ENCODE results near the gene UNCX. TPM values are rescaled to one million over a fixed set of nuclear protein-coding genes. Genes with fewer than 3 reads are reported as not detected.

UNCX gene
- total RNA-seq, 4 donors from 2014 or later = not detected

DNA sequence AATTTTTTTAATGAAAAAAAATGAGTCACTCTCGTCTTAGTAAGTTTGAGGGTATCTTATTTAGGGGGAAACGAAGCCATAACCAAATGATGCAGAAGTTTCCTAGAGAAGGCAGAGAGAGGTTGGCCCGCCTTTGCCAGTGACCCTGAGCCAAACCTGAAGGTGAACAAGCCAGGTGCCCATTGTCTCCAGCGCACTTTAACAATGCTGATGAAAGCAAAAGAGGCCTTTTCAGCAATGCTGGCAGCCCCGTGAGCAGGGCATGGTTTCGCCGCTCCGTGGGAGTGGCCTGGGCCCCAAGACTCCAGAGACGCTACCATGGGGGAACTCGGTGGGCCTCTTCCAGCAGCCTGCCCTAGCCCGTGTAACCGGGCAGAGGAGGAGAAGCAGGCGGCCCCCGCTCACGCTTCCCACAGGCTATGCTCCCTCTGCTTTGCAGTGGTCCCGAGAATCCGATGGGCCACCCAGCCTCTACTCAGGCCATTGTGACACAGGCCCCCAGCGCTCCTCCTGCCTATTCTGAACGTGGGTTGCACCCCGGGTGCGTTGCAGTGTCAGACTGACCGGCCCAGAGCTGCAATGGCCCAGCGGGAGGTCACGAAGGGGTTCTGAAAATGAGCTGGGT is 14.0 kb upstream of the UNCX start:
- H3K9me3 ChIP-seq = no peaks in the 10 kb centered on the region
- intact Hi-C loops (cut with DNase I) = no loop called here
- H3K36me3 ChIP-seq = no peaks in the 10 kb centered on the region
- H3K27me3 ChIP-seq = peaks cover 0 to 95% (median 17%) of the 10 kb centered on the region in 4 donors
- no peak overlapping the region for H3K4me3 ChIP-seq
- WGBS = 67% methylated on average over 18 of the region's 24 CpGs
- H3K4me1 ChIP-seq = peaks cover 0 to under 1% (median 0%) of the 10 kb centered on the region in 4 donors
- H3K27ac ChIP-seq (replicated peaks in 1 of 4) = no peak overlapping the region
- no peak for DNase-seq (ENCODE audit: extremely low spot score)
- TF ChIP-seq POLR2A (IDR thresholded peaks at IDR 0.05; ENCODE audit: low read depth) (no peak), POLR2AphosphoS5 (IDR thresholded peaks at IDR 0.05) (no peak), EP300 (IDR thresholded peaks at IDR 0.05) (no peak)
- TF ChIP-seq, protein P1, sequence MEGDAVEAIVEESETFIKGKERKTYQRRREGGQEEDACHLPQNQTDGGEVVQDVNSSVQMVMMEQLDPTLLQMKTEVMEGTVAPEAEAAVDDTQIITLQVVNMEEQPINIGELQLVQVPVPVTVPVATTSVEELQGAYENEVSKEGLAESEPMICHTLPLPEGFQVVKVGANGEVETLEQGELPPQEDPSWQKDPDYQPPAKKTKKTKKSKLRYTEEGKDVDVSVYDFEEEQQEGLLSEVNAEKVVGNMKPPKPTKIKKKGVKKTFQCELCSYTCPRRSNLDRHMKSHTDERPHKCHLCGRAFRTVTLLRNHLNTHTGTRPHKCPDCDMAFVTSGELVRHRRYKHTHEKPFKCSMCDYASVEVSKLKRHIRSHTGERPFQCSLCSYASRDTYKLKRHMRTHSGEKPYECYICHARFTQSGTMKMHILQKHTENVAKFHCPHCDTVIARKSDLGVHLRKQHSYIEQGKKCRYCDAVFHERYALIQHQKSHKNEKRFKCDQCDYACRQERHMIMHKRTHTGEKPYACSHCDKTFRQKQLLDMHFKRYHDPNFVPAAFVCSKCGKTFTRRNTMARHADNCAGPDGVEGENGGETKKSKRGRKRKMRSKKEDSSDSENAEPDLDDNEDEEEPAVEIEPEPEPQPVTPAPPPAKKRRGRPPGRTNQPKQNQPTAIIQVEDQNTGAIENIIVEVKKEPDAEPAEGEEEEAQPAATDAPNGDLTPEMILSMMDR (IDR thresholded peaks at IDR 0.05) = no peak

DNA sequence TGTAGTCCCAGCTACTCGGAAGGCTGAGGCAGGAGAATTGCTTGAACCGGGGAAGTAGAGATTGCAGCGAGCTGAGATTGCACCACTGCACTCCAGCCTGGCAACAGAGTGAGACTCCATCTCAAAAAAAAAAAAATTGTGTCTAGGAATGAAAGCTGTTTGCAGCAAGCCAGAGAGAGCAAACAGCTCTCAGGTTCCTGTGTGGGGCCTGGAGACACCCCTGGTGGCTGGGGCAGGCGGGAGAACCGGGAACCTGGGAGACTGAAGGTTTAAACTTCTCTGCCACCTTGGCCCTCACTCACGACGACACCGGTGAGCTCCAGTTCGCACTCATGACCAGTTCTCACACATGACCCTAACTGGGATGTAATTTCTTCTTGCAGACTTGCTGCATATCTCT is 13.2 kb upstream of the UNCX start:
- H3K4me3 ChIP-seq = no peak overlapping the region
- H3K27me3 ChIP-seq = peaks cover 0 to 95% (median 23%) of the 10 kb centered on the region in 4 donors
- DNase-seq (ENCODE audit: extremely low spot score) = no peak
- TF ChIP-seq, protein P1 (IDR thresholded peaks at IDR 0.05) = no peak
- TF ChIP-seq POLR2A (IDR thresholded peaks at IDR 0.05; ENCODE audit: low read depth) = no peak
- TF ChIP-seq POLR2AphosphoS5 (IDR thresholded peaks at IDR 0.05) = no peak
- TF ChIP-seq EP300 (IDR thresholded peaks at IDR 0.05) = no peak
- H3K4me1 ChIP-seq = peaks cover 5 to 9% (median 7%) of the 10 kb centered on the region in 4 donors
- no peak overlapping the region for H3K27ac ChIP-seq (replicated peaks in 1 of 4)
- intact Hi-C loops (cut with DNase I) = no loop called here
- H3K36me3 ChIP-seq = no peaks in the 10 kb centered on the region
- 70% methylated on average over 9 of the region's 9 CpGs for WGBS
- H3K9me3 ChIP-seq = no peaks in the 10 kb centered on the region

DNA sequence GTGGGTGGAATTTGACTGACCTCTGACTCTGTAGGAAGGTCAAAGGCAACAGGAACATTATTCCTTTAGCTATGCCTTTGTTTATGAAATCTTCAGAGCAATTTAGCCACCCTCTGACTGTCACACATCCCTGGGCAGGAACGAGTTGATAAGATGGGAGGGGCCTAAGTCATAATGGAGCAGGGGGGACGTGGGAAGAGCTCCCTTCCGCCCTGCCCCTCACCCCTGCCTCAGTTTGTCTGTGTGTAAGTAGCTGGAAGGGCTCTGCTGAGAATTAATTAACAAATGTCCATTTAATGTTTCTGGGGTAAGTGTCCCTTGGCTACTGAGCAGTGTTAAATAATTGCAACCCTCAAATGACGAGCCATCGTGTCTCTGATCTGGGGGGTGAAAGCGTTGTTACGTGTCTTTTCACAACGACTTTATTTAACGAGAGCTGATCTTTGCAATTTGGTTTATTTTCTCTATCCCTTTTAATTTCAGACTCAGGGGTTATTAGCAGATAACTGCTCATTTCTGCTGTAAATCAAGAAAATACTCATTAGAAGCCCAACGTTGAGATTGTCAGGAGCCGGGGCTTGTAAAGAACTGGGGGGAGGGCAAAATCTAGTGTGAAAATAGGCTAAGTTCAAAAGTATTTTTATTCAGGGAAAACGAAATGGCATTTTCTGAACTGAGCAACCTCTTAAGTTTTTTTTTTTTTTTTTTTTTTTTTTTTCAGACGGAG is 12.5 kb upstream of the UNCX start:
- intact Hi-C loops (cut with DNase I) = loop anchor here (10.0 kb wide), 1 partner anchor 195 kb away; no protein-coding TSS in a partner anchor
- Histone ChIP-seq H3K4me1 (peaks cover 6 to 14% (median 12%) of the 10 kb centered on the region in 4 donors), H3K27ac (replicated peaks in 1 of 4) (no peak overlapping the region), H3K36me3 (no peaks in the 10 kb centered on the region), H3K27me3 (peaks cover 0 to 95% (median 29%) of the 10 kb centered on the region in 4 donors), H3K9me3 (no peaks in the 10 kb centered on the region), H3K4me3 (no peak overlapping the region)
- WGBS = 61% methylated on average over 13 of the region's 13 CpGs
- TF ChIP-seq POLR2A (IDR thresholded peaks at IDR 0.05; ENCODE audit: low read depth) = no peak
- no peak for TF ChIP-seq EP300 (IDR thresholded peaks at IDR 0.05)
- TF ChIP-seq, protein P1 (IDR thresholded peaks at IDR 0.05) = no peak
- TF ChIP-seq POLR2AphosphoS5 (IDR thresholded peaks at IDR 0.05) = no peak
- no peak for DNase-seq (ENCODE audit: extremely low spot score)

DNA sequence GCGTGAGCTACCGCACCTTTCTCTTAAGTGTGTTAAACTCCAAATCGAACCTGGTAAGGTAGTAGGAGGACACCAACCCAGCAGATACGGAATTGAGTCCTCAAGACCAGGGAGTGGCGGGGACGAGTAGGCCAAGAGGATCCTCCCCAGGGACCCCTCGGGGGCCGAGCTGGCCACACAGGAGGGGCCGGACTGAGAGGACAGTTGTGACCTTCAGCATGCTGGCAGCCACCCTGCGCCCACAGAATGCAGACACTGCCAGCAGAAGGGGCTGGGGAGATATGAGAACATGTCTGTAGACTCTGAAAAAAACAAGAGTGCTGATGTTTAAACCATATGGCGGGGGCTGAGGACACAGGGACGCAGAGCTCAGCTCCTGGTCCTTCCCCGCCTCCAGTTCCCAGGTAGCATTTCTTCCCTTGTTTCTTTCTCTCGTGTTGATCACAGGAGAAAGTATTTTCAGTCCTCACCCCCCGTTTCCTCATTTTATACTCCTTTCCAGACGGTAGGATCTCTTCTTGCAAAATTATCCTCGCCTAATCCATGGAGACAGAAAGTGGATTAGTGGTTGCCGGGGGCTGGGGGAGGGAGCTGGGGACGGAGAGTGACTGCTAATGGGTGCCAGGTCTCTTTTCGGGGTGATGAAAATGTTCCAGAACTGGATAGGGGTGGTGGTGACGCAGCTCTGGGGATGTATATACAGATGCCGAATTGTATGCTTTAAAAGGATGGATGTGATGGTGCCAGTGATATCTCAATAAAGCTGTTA is 11.5 kb upstream of the UNCX start:
- Histone ChIP-seq H3K4me3 (no peak overlapping the region), H3K36me3 (no peaks in the 10 kb centered on the region), H3K27ac (replicated peaks in 1 of 4) (no peak overlapping the region), H3K27me3 (peaks cover 0 to 95% (median 37%) of the 10 kb centered on the region in 4 donors), H3K4me1 (peaks cover 6 to 22% (median 18%) of the 10 kb centered on the region in 4 donors), H3K9me3 (no peaks in the 10 kb centered on the region)
- DNase-seq (ENCODE audit: extremely low spot score) = no peak
- no peak for TF ChIP-seq EP300 (IDR thresholded peaks at IDR 0.05)
- TF ChIP-seq POLR2AphosphoS5 (IDR thresholded peaks at IDR 0.05) = no peak
- TF ChIP-seq, protein P1 (IDR thresholded peaks at IDR 0.05) = no peak
- no peak for TF ChIP-seq POLR2A (IDR thresholded peaks at IDR 0.05; ENCODE audit: low read depth)
- intact Hi-C loops (cut with DNase I) = loop anchor here (10.0 kb wide), 1 partner anchor 194 kb away; no protein-coding TSS in a partner anchor
- 65% methylated on average over 22 of the region's 22 CpGs for WGBS
